GM21447 (cell line): ENCODE measurements around the gene PBX3.

ENCODE experiments used
- ATAC-seq: cut with Tn5 transposase; IDR thresholded peaks from one replicate; pipeline ENCODE4 v1.9.1; 2021; ENCODE audit not compliant: unreplicated experiment

PBX3 gene

GRCh38 chr9:125861405-125862058 is 114.4 kb downstream of the PBX3 start:
- no peak for ATAC-seq

GRCh38 chr9:125863923-125864322 is 116.8 kb downstream of the PBX3 start:
- no peak for ATAC-seq

- ATAC-seq = no peak
These were observed 120.7 kb downstream of the PBX3 start for GRCh38 chr9:125867751-125868415.

- no peak for ATAC-seq
These were observed 131.0 kb downstream of the PBX3 start for GRCh38 chr9:125878164-125878631.

- ATAC-seq = no peak
These were observed 133.9 kb downstream of the PBX3 start for GRCh38 chr9:125881042-125881441.

GRCh38 chr9:125883565-125884217 is 136.5 kb downstream of the PBX3 start:
- ATAC-seq = no peak

- ATAC-seq = no peak
These were observed 137.0 kb downstream of the PBX3 start for GRCh38 chr9:125884218-125884595.

- ATAC-seq = no peak
These were observed 138.3 kb downstream of the PBX3 start for GRCh38 chr9:125885405-125886034.

GRCh38 chr9:125886365-125886764 is 139.2 kb downstream of the PBX3 start:
- ATAC-seq = no peak

- no peak for ATAC-seq
These were observed 140.0 kb downstream of the PBX3 start for GRCh38 chr9:125887172-125887571.

- no peak for ATAC-seq
These were observed 141.0 kb downstream of the PBX3 start for GRCh38 chr9:125888211-125888610.

GRCh38 chr9:125889112-125889475 is 141.9 kb downstream of the PBX3 start:
- no peak for ATAC-seq

GRCh38 chr9:125889476-125890419 is 142.6 kb downstream of the PBX3 start:
- ATAC-seq = no peak

GRCh38 chr9:125890826-125891225 is 143.7 kb downstream of the PBX3 start:
- ATAC-seq = no peak

GRCh38 chr9:125893277-125893676 is 146.1 kb downstream of the PBX3 start:
- ATAC-seq = no peak

GRCh38 chr9:125894566-125894965 is 147.4 kb downstream of the PBX3 start:
- no peak for ATAC-seq

GRCh38 chr9:125896404-125896803 is 149.2 kb downstream of the PBX3 start:
- ATAC-seq = no peak

GRCh38 chr9:125896964-125897363 is 149.8 kb downstream of the PBX3 start:
- no peak for ATAC-seq

- no peak for ATAC-seq
These were observed 150.3 kb downstream of the PBX3 start for GRCh38 chr9:125897481-125897880.

GRCh38 chr9:125902214-125902613 is 155.0 kb downstream of the PBX3 start:
- no peak for ATAC-seq
